ENCODE results near the gene BTNL9.

DNA sequence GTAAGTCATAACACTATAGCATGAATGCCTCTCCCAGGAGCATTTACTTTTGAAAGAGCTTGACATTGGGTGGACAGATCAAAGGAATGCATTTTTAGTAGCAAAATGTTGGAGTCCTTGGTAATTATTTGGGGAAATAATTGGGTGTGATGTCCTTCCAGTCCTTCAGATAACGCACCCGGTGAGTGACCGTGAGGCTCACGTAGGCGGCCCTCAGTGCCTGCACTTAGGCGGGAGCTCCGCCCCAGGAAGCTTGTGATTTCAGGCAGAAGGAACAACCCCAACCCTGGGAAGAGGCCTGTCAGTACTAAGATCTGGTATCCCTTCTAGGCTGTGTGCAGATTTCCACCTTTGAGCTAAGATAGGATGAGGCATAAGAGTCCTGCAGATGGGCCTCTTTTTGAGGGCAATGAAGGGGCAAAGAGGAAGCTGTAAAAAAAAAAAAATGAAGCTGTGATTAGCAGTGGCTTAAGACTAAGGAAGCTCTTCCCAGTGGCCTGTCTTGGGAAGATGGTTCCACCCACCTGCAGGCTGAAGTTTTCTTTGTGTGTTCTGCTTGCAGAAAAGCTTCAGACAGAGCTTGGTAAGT, 14.9 kb downstream of the BTNL9 start:
- TF ChIP-seq CTCF (IDR thresholded peaks at IDR 0.05; ENCODE audit: low read length) (no peak), EZH2 (optimal IDR thresholded peaks at IDR 0.05; ENCODE audit: low read depth, low read length) (no peak)
